Neural cell (in vitro differentiated cells): ENCODE results near the gene PDE4D. TPM values are rescaled to one million over a fixed set of nuclear protein-coding genes. Genes with fewer than 3 reads are reported as not detected.

Experiments used
- H2AFZ ChIP-seq: fragments of 200-600, 300-800 bp; sonication (generic), shearing (Covaris generic); 2 replicates; pipeline ENCODE4 v1.6.0; 2014; ENCODE audit warnings: low read depth, mild to moderate bottlenecking, antibody characterized with exemption, low read length, moderate library complexity
- H3F3A ChIP-seq: fragments of 200-600 bp; shearing (Covaris generic); 2 replicates; pipeline ENCODE4 v1.6.1; 2016; ENCODE audit warnings: mild to moderate bottlenecking, moderate library complexity, mixed read lengths, antibody characterized with exemption, low read length; ENCODE audit not compliant: insufficient read depth, poor library complexity, severe bottlenecking
- H3K27ac ChIP-seq: fragments of 200-600, 300-800 bp; sonication (generic), shearing (Covaris generic); 2 replicates; pipeline ENCODE4 v1.5.1; 2014; ENCODE audit warnings: mild to moderate bottlenecking, low read length, moderate library complexity
- H3K27me3 ChIP-seq: fragments of 300-800, 200-600 bp; sonication (generic), shearing (Covaris generic); 2 replicates; pipeline ENCODE4 v1.6.0; 2014; ENCODE audit warnings: mild to moderate bottlenecking, low read depth, low read length, moderate library complexity; ENCODE audit not compliant: insufficient read depth
- H3K36me3 ChIP-seq: fragments of 300-800, 200-600 bp; sonication (generic), shearing (Covaris generic); 2 replicates; pipeline ENCODE4 v1.5.1; 2014; ENCODE audit warnings: mild to moderate bottlenecking, antibody characterized with exemption, low read length, moderate library complexity; ENCODE audit not compliant: insufficient read depth
- H3K4me2 ChIP-seq: fragments of 300-800, 200-600 bp; sonication (generic), shearing (Covaris generic); 2 replicates; pipeline ENCODE4 v1.6.0; 2014; ENCODE audit warnings: mild to moderate bottlenecking, low read length
- H3K4me3 ChIP-seq: fragments of 300-800, 200-600 bp; sonication (generic), shearing (Covaris generic); 2 replicates; pipeline ENCODE4 v1.5.1; 2014; ENCODE audit warnings: mild to moderate bottlenecking, low read length, moderate library complexity
- H3K79me2 ChIP-seq: fragments of 200-600 bp; shearing (Covaris generic); replicated peaks from 2 replicates; pipeline ENCODE4 v1.6.0; 2014; ENCODE audit warnings: mild to moderate bottlenecking, low read length, moderate library complexity; ENCODE audit not compliant: insufficient read depth
- H3K9ac ChIP-seq: fragments of 300-800, 200-600 bp; sonication (generic), shearing (Covaris generic); 2 replicates; pipeline ENCODE4 v1.6.1; 2016; ENCODE audit warnings: mild to moderate bottlenecking, low read length, mixed read lengths
- H3K9me2 ChIP-seq: fragments of 200-600 bp; shearing (Covaris generic); 2 replicates; pipeline ENCODE4 v1.6.1; 2016; ENCODE audit warnings: mild to moderate bottlenecking, low read length, mixed read lengths; ENCODE audit not compliant: insufficient read depth
- H3K9me3 ChIP-seq: fragments of 200-600, 300-800 bp; sonication (generic), shearing (Covaris generic); 2 replicates; pipeline ENCODE4 v1.6.1; 2016; ENCODE audit warnings: mild to moderate bottlenecking, mixed run types, low read length, moderate library complexity, mixed read lengths
- H4K20me1 ChIP-seq: fragments of 200-600 bp; shearing (Covaris generic); 2 replicates; pipeline ENCODE4 v1.6.1; 2016; ENCODE audit warnings: mild to moderate bottlenecking, mixed run types; ENCODE audit not compliant: insufficient read depth
- CTCF ChIP-seq: fragments of 450-650 bp; IDR thresholded peaks from 2 replicates; pipeline ENCODE4 v1.5.1; 2014; ENCODE audit warnings: antibody characterized with exemption, mild to moderate bottlenecking, moderate library complexity; ENCODE audit not compliant: poor library complexity, severe bottlenecking
- EP300 ChIP-seq: fragments of 450-650 bp; conservative IDR thresholded peaks from 2 replicates; pipeline ENCODE4 v1.6.1; 2014; ENCODE audit warnings: antibody characterized with exemption, mild to moderate bottlenecking, moderate library complexity; ENCODE audit not compliant: poor library complexity, severe bottlenecking
- EZH2 ChIP-seq: fragments of 200-600, 300-800 bp; shearing (Covaris generic), sonication (generic); IDR thresholded peaks from 2 replicates; pipeline ENCODE4 v1.6.1; 2014; ENCODE audit warnings: antibody characterized with exemption, low read length, borderline replicate concordance, mild to moderate bottlenecking; ENCODE audit not compliant: insufficient read depth, poor library complexity, severe bottlenecking
- MXI1 ChIP-seq: fragments of 450-650 bp; conservative IDR thresholded peaks from 2 replicates; pipeline ENCODE4 v1.6.1; 2014; ENCODE audit warnings: antibody characterized with exemption, mild to moderate bottlenecking; ENCODE audit not compliant: poor library complexity, severe bottlenecking
- POLR2AphosphoS5 ChIP-seq: IDR thresholded peaks from 2 replicates; pipeline ENCODE4 v1.6.1; 2012
- RAD21 ChIP-seq: fragments of 450-650 bp; conservative IDR thresholded peaks from 2 replicates; pipeline ENCODE4 v1.6.1; 2014; ENCODE audit warnings: antibody characterized with exemption, mild to moderate bottlenecking, moderate library complexity
- REST ChIP-seq: IDR thresholded peaks from 2 replicates; pipeline ENCODE4 v1.6.1; 2012; ENCODE audit warnings: borderline replicate concordance
- SMC3 ChIP-seq: fragments of 450-650 bp; conservative IDR thresholded peaks from 2 replicates; pipeline ENCODE4 v1.6.1; 2014; ENCODE audit warnings: antibody characterized with exemption, mild to moderate bottlenecking, moderate library complexity; ENCODE audit not compliant: poor library complexity
- TAF1 ChIP-seq: IDR thresholded peaks from 2 replicates; pipeline ENCODE4 v1.6.1; 2012; ENCODE audit warnings: low read depth
- polyA plus RNA-seq: library from polyadenylated mRNA; depleted of rRNA; stranded (reverse); fragments of >200 nt; gene quantifications from 2 replicates; pipeline ENCODE4 v1.2.3, GENCODE V29; 2014

Gene PDE4D
- polyA plus RNA-seq, 1 donor from 2014 or later, result 42.8 TPM

DNA sequence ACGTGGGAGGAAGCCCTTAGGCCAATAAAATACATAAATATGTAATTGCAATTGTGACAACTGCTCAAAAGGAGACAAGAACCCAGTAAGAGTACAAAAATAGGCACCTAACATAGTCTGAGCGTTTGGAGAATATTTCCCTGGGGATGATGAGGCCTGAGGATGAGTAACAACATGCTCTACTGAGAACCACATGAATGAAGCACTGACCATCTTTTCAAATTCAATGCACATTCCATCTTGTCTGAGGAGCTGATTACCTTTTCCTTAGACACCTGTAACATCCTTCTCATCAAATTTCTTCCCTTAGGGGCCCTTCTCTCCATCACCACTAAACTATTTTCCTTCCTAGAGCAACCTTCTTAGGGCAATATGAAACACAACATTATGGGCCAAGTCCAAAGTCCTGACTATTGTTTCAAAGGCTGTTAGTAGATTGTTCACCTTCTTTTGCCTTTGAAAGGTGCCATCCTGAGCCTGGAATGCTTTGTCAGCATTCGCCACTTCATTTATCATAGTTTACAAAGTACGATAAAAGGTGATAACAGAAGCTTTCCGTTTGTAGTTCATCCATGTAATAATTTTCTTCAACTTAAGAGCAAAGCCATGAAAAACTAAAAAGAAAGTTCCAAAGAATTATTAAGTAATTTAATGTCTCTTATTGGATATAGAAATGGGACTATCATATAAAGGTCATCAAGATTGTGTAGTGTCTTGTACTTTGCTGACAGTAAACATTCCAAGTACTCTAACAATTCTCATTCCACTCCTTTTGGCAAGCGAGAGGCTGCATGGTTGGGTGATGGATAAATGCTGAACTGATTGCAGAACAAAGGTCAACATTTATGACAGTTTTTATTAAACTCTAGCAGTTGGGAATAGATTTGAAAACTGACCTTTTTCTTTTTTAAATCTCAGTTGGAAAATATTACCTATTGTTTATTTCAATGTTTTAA is 471.3 kb downstream of the PDE4D start:
- Histone ChIP-seq H3K27ac (no peak overlapping the region), H3K4me3 (no peak overlapping the region), H3K27me3 (no peaks in the 10 kb centered on the region), H3K9me2 (no peaks in the 10 kb centered on the region), H3K9me3 (no peaks in the 10 kb centered on the region), H3K4me2 (no peak overlapping the region), H4K20me1 (no peaks in the 10 kb centered on the region), H3K79me2 (no peaks in the 10 kb centered on the region), H3F3A (no peaks in the 10 kb centered on the region), H3K36me3 (no peaks in the 10 kb centered on the region), H2AFZ (no peak overlapping the region), H3K9ac (no peak overlapping the region)
- TF ChIP-seq MXI1 (no peak), EZH2 (no peak), RAD21 (no peak), REST (no peak), CTCF (no peak), POLR2AphosphoS5 (no peak), EP300 (no peak), TAF1 (no peak), SMC3 (no peak)

DNA sequence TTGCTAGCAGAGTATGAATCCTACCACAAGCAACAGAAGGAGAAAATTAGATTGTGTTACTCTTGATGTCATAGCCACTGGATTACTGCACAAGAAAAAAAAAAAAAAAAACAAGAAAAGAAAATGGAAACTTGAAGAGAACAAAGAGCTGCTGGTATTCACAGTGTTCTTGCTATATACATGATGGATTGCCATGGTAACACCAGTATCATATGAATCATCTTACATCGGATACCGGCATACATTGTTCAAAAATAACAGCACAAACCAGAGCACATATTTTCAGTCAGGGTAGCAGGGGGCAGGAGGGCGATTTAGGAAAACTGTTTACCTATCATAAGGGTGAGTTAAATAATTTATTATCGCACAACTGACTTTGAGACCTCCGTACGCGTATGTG is 472.9 kb downstream of the PDE4D start:
- TF ChIP-seq EP300 (peak; percentile 48), POLR2AphosphoS5 (peak; percentile 38), EZH2 (no peak)
- H3K79me2 ChIP-seq, result no peaks in the 10 kb centered on the region

More for the DNA sequence above, 472.9 kb downstream of the PDE4D start:
- Histone ChIP-seq H3K27me3 (no peaks in the 10 kb centered on the region), H3F3A (no peaks in the 10 kb centered on the region), H3K9me2 (no peaks in the 10 kb centered on the region), H3K9me3 (no peaks in the 10 kb centered on the region), H3K27ac (peak overlapping the region; percentile 60), H3K36me3 (no peaks in the 10 kb centered on the region), H2AFZ (peak overlapping the region; percentile 11), H3K4me3 (peak overlapping the region; percentile 14), H4K20me1 (no peaks in the 10 kb centered on the region), H3K4me2 (no peak overlapping the region), H3K9ac (peak overlapping the region; percentile 17)
